ENCODE measurements around the gene PRR33.
"Not testable (repeated sequence)": the region's sequence is repeated elsewhere in the genome, so short reads cannot be mapped to it uniquely, and the experiment has no call there.

Gene PRR33

GRCh38 chr11:1878137-1879031 is 13.3 kb downstream of the PRR33 start:
- Histone ChIP-seq H3K36me3 (ENCODE audit: insufficient read depth, low read length) (no peaks in the 10 kb centered on the region), H3K79me2 (ENCODE audit: control insufficient read depth, insufficient read depth, low read length, unreplicated experiment) (no peaks in the 10 kb centered on the region), H3K4me1 (ENCODE audit: control insufficient read depth, insufficient read depth, low read length, unreplicated experiment) (peaks cover 36% of the 10 kb centered on the region), H3K4me3 (ENCODE audit: low read depth, low read length) (no peak overlapping the region), H3K27me3 (ENCODE audit: insufficient read depth, low read length) (no peaks in the 10 kb centered on the region), H3K27ac (ENCODE audit: low read depth, low read length) (peak overlapping the region; percentile 82), H2AFZ (ENCODE audit: low read length, unreplicated experiment) (no peak overlapping the region)

GRCh38 chr11:1877211-1878136 is 14.2 kb downstream of the PRR33 start:
- H3K79me2 ChIP-seq (ENCODE audit: control insufficient read depth, insufficient read depth, low read length, unreplicated experiment) = no peaks in the 10 kb centered on the region
- 0 out of 2 replicates have a peak overlapping the region, but pooled peaks have one; percentile 67 for H3K4me3 ChIP-seq (ENCODE audit: low read depth, low read length)
- no peaks in the 10 kb centered on the region for H3K27me3 ChIP-seq (ENCODE audit: insufficient read depth, low read length)
- H3K36me3 ChIP-seq (ENCODE audit: insufficient read depth, low read length) = no peaks in the 10 kb centered on the region
- H3K27ac ChIP-seq (ENCODE audit: low read depth, low read length) = peak overlapping the region; percentile 82
- peaks cover 39% of the 10 kb centered on the region for H3K4me1 ChIP-seq (ENCODE audit: control insufficient read depth, insufficient read depth, low read length, unreplicated experiment)
- H2AFZ ChIP-seq (ENCODE audit: low read length, unreplicated experiment) = no peak overlapping the region

- peak overlapping the region; percentile 82 for H3K27ac ChIP-seq (ENCODE audit: low read depth, low read length)
- H2AFZ ChIP-seq (ENCODE audit: low read length, unreplicated experiment) = no peak overlapping the region
- no peaks in the 10 kb centered on the region for H3K79me2 ChIP-seq (ENCODE audit: control insufficient read depth, insufficient read depth, low read length, unreplicated experiment)
- H3K4me3 ChIP-seq (ENCODE audit: low read depth, low read length) = peak overlapping the region; percentile 67
- no peaks in the 10 kb centered on the region for H3K27me3 ChIP-seq (ENCODE audit: insufficient read depth, low read length)
- H3K4me1 ChIP-seq (ENCODE audit: control insufficient read depth, insufficient read depth, low read length, unreplicated experiment) = peaks cover 39% of the 10 kb centered on the region
- no peaks in the 10 kb centered on the region for H3K36me3 ChIP-seq (ENCODE audit: insufficient read depth, low read length)
Measured at GRCh38 chr11:1876361-1877063, 15.2 kb downstream of the PRR33 start.

- not testable (repeated sequence) for H2AFZ ChIP-seq (ENCODE audit: low read length, unreplicated experiment); H3K79me2 ChIP-seq (ENCODE audit: control insufficient read depth, insufficient read depth, low read length, unreplicated experiment); H3K27me3 ChIP-seq (ENCODE audit: insufficient read depth, low read length); H3K36me3 ChIP-seq (ENCODE audit: insufficient read depth, low read length)
- Histone ChIP-seq H3K4me3 (ENCODE audit: low read depth, low read length) (peak overlapping the region; percentile 67; the same call in 1 of the 2 replicates), H3K27ac (ENCODE audit: low read depth, low read length) (peak overlapping the region; percentile 82), H3K4me1 (ENCODE audit: control insufficient read depth, insufficient read depth, low read length, unreplicated experiment) (peaks cover 39% of the 10 kb centered on the region)
Measured at GRCh38 chr11:1875851-1876301, 15.8 kb downstream of the PRR33 start.

- peak overlapping the region; percentile 82; the same call in 1 of the 2 replicates for H3K27ac ChIP-seq (ENCODE audit: low read depth, low read length)
- no peaks in the 10 kb centered on the region for H3K79me2 ChIP-seq (ENCODE audit: control insufficient read depth, insufficient read depth, low read length, unreplicated experiment)
- peaks cover 7% of the 10 kb centered on the region for H3K27me3 ChIP-seq (ENCODE audit: insufficient read depth, low read length)
- no peak overlapping the region for H3K4me3 ChIP-seq (ENCODE audit: low read depth, low read length)
- H2AFZ ChIP-seq (ENCODE audit: low read length, unreplicated experiment) = no peak overlapping the region
- peaks cover 33% of the 10 kb centered on the region for H3K4me1 ChIP-seq (ENCODE audit: control insufficient read depth, insufficient read depth, low read length, unreplicated experiment)
- H3K36me3 ChIP-seq (ENCODE audit: insufficient read depth, low read length) = no peaks in the 10 kb centered on the region
Measured at GRCh38 chr11:1875093-1875850, 16.4 kb downstream of the PRR33 start.

- H3K27me3 ChIP-seq (ENCODE audit: insufficient read depth, low read length) = peaks cover 14% of the 10 kb centered on the region
- H3K79me2 ChIP-seq (ENCODE audit: control insufficient read depth, insufficient read depth, low read length, unreplicated experiment) = not testable (repeated sequence)
Measured at GRCh38 chr11:1874441-1875092, 17.1 kb downstream of the PRR33 start.

GRCh38 chr11:1873813-1874150 is 17.9 kb downstream of the PRR33 start:
- not testable (repeated sequence) for H3K4me3 ChIP-seq (ENCODE audit: low read depth, low read length); H3K79me2 ChIP-seq (ENCODE audit: control insufficient read depth, insufficient read depth, low read length, unreplicated experiment); H3K27ac ChIP-seq (ENCODE audit: low read depth, low read length); H3K36me3 ChIP-seq (ENCODE audit: insufficient read depth, low read length); H2AFZ ChIP-seq (ENCODE audit: low read length, unreplicated experiment)
- H3K4me1 ChIP-seq (ENCODE audit: control insufficient read depth, insufficient read depth, low read length, unreplicated experiment) = peaks cover 34% of the 10 kb centered on the region
- peaks cover 22% of the 10 kb centered on the region for H3K27me3 ChIP-seq (ENCODE audit: insufficient read depth, low read length)

More at GRCh38 chr11:1874441-1875092, 17.1 kb downstream of the PRR33 start:
- H3K36me3 ChIP-seq (ENCODE audit: insufficient read depth, low read length); H3K27ac ChIP-seq (ENCODE audit: low read depth, low read length); H3K4me3 ChIP-seq (ENCODE audit: low read depth, low read length); H2AFZ ChIP-seq (ENCODE audit: low read length, unreplicated experiment): not testable (repeated sequence)
- H3K4me1 ChIP-seq (ENCODE audit: control insufficient read depth, insufficient read depth, low read length, unreplicated experiment) = peaks cover 30% of the 10 kb centered on the region

- H3K27me3 ChIP-seq (ENCODE audit: insufficient read depth, low read length) = peaks cover 26% of the 10 kb centered on the region
- H3K27ac ChIP-seq (ENCODE audit: low read depth, low read length) = no peak overlapping the region
- H3K79me2 ChIP-seq (ENCODE audit: control insufficient read depth, insufficient read depth, low read length, unreplicated experiment) = no peaks in the 10 kb centered on the region
- H3K4me1 ChIP-seq (ENCODE audit: control insufficient read depth, insufficient read depth, low read length, unreplicated experiment) = peaks cover 39% of the 10 kb centered on the region
- no peak overlapping the region for H2AFZ ChIP-seq (ENCODE audit: low read length, unreplicated experiment)
- H3K4me3 ChIP-seq (ENCODE audit: low read depth, low read length) = no peak overlapping the region
- no peaks in the 10 kb centered on the region for H3K36me3 ChIP-seq (ENCODE audit: insufficient read depth, low read length)
Measured at GRCh38 chr11:1873048-1873812, 18.5 kb downstream of the PRR33 start.

All from ACC112 (cell line).